SK-N-MC (cell line): Measurements from ENCODE around the gene GGCX.

Source experiments
- EZH2 ChIP-seq: fragments of 200-600 bp; sonication (generic); IDR thresholded peaks from one replicate; pipeline ENCODE4 v1.6.1; 2017; ENCODE audit warnings: antibody characterized with exemption
- POLR2AphosphoS5 ChIP-seq: IDR thresholded peaks from 2 replicates; pipeline ENCODE4 v1.6.1; 2012; ENCODE audit warnings: mild to moderate bottlenecking, low read depth, low read length, borderline replicate concordance

DNA sequence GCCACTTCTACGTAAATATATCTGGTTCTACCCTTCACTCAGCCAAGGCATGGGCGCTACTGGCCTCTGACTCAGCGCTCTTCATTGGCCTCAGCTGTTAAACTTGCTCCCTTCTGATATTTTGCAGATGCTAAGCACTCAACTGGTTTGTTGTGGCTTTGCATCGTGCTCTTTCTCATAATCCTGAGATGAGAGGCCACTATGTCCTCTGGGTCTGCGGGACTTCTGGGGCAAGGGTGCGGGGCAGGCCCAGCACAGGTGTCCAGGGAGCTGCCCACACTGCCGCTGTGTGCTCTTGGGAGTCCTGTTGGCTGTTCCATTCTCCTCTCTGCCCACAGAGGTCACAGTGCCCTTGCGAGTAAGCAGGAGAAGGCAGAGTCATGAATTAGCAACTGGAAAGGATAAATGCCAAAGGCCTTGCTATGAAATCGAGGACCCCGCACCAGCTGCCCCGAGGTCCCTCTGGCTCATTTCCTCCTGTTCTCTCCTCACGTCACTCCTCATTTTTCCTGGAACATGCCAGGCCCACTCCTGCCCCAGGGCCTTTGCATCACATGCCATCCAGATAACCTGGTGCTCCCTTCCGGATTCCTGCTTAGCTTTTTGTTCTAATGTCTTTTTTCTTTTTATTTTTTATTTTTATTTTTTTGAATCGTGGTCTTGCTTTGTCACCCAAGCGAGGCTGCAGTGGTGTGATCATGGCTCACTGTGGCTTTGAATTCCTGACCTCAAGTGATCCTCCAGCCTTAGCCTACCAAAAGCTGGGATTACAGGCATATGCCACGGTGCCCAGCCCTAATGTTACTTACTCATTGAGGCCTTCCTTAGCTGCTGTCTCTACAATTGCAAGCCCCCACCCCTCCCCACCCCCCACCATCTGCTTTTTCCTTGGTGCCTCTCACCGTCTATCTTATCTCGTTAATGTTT is 57.2 kb downstream of the GGCX start:
- TF ChIP-seq POLR2AphosphoS5 (no peak), EZH2 (no peak)
